ENCODE measurements around the gene MICALL1.
A peak's percentile ranks its signal among the peaks of the same experiment; 100 is the strongest.

MICALL1 gene

DNA sequence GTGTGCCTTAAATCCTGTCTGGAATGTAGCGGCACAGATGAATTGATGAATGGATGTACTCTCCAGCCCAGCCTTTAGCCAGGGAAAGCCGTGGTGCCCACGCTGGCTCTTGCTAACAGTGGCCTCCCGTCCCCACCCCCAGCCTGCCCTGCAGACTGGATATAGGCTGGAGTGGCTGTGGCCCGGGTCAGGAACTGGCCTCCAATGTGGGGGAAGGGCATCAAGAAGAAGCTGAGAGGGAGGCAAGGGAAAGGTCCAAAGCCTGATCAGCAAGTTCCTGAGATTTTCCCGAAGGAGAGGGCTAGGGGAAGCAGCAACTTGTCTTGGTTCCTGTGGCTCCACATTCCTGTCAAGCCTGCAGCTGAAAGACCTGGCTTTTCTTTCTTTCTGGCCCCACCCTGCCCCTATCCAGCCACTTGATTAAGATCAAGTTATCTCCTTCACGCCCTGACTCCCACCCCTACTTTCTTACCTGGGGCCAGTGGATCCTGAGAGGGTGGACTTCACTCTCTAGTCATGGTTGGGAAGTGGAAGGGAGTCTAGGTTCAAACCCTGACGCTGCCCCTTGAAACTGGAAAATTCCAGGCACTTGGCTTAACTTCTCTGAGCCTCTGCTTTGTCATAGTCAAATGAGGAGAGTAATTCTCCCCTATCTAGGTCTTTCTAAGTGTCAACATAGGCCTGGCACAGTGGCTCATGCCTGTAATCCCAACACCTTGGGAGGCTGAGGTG lies 11.0 kb upstream of the MICALL1 start:
- in situ Hi-C loops (cut with MboI; ENCODE audit: low pct_unique_long_range_greater_than_20kb, low sequenced_read_pairs, unreplicated experiment): no loop called here
- DNase-seq (ENCODE audit: low spot score): peak; percentile 5
- TF ChIP-seq, protein P1, sequence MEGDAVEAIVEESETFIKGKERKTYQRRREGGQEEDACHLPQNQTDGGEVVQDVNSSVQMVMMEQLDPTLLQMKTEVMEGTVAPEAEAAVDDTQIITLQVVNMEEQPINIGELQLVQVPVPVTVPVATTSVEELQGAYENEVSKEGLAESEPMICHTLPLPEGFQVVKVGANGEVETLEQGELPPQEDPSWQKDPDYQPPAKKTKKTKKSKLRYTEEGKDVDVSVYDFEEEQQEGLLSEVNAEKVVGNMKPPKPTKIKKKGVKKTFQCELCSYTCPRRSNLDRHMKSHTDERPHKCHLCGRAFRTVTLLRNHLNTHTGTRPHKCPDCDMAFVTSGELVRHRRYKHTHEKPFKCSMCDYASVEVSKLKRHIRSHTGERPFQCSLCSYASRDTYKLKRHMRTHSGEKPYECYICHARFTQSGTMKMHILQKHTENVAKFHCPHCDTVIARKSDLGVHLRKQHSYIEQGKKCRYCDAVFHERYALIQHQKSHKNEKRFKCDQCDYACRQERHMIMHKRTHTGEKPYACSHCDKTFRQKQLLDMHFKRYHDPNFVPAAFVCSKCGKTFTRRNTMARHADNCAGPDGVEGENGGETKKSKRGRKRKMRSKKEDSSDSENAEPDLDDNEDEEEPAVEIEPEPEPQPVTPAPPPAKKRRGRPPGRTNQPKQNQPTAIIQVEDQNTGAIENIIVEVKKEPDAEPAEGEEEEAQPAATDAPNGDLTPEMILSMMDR (IDR thresholded peaks at IDR 0.05; ENCODE audit: extremely low read depth, insufficient read depth, missing control alignments): no peak

DNA sequence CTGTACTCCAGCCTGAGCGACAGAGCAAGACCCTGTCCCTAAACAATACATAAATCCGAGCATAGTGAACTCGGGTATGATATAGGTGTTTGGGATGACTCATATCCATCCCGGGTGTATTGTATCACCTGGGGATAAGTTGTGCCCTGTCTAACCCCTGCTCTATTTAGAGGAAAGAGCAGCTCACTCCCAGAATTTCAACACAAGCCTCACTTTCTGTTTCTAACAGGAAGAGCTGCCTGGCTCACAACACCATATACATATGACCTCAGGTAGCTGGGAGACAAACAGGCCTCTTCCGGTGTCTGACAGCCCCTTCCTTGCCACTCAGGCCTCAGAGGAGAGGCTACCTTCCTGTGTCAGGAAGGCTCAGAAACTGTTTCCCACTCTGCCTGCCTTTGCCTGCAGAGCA lies 9.9 kb upstream of the MICALL1 start:
- TF ChIP-seq, protein P1 (IDR thresholded peaks at IDR 0.05; ENCODE audit: extremely low read depth, insufficient read depth, missing control alignments): no peak
- DNase-seq (ENCODE audit: low spot score): peak; percentile 70
- in situ Hi-C loops (cut with MboI; ENCODE audit: low pct_unique_long_range_greater_than_20kb, low sequenced_read_pairs, unreplicated experiment): no loop called here

DNA sequence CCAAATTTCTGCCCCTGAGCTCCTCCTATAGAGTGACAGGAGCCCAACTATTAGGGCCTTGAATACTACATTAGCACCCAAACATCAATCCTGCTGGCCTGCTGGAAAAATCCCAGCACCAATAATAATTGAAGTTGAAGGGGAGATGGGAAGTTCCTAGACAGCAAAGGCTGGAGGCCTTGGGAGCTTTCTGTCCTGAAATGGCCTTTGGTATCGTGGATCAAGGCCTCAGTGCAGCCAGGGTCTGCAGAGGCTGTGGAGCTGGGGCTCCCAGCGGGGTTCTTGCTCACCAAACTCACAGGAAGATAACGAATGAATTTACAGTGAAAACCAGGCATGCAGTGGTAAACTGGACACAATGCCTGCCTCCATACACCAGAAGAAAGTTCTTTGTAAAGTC lies 9.2 kb upstream of the MICALL1 start:
- in situ Hi-C loops (cut with MboI; ENCODE audit: low pct_unique_long_range_greater_than_20kb, low sequenced_read_pairs, unreplicated experiment): no loop called here
- TF ChIP-seq, protein P1 (IDR thresholded peaks at IDR 0.05; ENCODE audit: extremely low read depth, insufficient read depth, missing control alignments): no peak
- no peak for DNase-seq (ENCODE audit: low spot score)

DNA sequence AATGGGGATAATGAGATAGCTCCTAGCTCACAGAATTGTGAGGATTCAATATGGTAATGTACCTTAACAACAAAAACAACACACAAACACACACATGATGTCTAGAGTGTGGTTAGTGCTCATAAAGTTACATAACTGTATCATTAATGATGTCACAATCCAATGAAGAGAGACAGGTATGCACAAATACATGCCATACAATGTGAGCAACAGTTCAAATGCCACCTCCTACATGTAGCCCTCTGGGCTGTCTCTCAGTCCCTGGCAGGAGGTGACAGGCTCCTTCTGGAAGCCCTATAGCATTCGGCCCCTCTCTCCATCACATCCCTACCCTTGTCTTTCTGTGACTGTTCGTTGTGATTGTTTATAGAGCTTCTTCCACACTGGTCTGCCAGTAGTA lies 8.3 kb upstream of the MICALL1 start:
- no peak for DNase-seq (ENCODE audit: low spot score)
- in situ Hi-C loops (cut with MboI; ENCODE audit: low pct_unique_long_range_greater_than_20kb, low sequenced_read_pairs, unreplicated experiment): no loop called here
- TF ChIP-seq, protein P1 (IDR thresholded peaks at IDR 0.05; ENCODE audit: extremely low read depth, insufficient read depth, missing control alignments): no peak

DNA sequence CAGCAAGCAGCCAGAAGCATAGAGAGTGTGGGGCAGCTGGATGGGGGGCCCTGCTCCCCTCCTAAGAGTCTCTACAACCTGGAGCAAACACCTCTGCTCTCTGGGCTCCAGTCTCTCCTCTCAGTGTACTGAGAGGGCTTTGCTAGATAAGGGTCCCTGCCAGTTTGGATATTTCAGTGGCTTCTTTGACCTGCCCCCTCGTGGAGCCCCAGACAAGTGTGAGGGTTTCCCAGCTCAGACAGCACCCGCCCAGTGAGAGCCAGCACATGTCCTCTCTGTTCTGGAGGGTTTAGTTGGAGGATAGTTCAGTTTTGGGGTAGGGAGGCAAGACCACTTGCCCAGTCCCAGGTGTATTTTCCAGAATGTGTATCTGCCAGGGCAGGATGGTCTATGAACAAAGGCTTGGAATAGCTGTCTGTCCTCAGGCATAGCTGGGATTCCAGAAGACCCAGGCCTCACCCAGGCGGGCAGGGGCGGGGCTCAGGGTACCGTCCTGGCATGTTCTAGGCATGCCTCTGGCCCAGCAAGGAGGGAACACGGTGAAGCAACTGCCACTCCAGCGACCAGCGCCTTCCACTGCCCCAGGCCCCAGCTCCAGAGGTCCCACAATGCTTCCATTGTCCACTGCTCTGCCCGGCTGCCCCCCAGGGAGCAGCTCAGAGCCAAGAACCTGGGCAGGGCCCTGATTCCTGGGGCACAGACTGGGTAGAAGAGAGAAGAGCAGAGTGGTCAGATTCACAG lies 7.5 kb upstream of the MICALL1 start:
- in situ Hi-C loops (cut with MboI; ENCODE audit: low pct_unique_long_range_greater_than_20kb, low sequenced_read_pairs, unreplicated experiment): no loop called here
- no peak for DNase-seq (ENCODE audit: low spot score)
- TF ChIP-seq, protein P1 (IDR thresholded peaks at IDR 0.05; ENCODE audit: extremely low read depth, insufficient read depth, missing control alignments): no peak

DNA sequence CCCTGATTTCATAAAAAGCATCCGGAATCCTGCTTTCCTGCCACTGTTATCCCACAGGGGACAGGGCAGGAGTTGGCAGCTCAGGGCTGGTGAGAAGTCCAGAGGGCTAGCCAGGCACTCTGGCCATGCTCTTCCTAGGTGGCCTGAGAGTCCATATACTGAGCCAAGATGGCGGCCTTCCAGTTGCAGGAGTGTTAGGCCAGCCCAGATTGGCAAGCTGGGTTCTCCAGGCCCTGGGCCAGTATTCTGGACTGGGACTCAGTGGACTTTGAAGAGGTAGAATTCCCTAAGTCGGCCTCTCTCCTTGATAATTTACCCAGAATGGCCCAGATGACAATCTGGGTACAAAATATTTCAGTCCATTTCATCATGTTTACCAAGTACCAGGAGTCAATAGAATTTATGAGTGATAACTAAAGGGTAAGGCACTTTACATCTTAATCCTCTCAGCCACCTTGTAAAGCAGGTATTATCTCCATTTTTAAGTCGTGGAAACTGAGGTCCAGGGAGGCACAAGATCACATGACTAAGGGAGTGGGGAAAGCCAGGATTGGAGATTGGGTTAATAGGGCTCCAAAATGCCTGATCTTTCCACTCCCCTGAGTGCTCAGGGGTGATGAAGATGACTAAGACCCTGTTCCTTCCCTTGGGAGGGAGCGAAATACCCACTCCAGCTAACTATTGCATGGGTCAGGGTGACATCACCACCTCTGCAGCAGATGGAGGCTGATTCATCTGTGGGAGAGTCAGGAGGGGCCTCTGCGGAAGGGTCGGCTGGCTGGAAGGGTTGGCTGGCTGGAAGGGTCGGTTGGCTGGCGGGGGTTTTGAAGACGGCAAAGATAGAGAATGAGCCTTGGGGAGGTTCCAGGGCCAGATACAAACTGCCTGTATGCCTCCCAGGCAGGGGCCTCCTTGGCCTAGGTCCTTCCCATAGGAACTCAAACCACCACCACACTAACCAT lies 1.2 kb upstream of the MICALL1 start:
- TF ChIP-seq, protein P1 (IDR thresholded peaks at IDR 0.05; ENCODE audit: extremely low read depth, insufficient read depth, missing control alignments): no peak
- no peak for DNase-seq (ENCODE audit: low spot score)
- in situ Hi-C loops (cut with MboI; ENCODE audit: low pct_unique_long_range_greater_than_20kb, low sequenced_read_pairs, unreplicated experiment): no loop called here
